ENCODE measurements around the gene ABHD12B. TPM values are rescaled to one million over a fixed set of nuclear protein-coding genes. Genes with fewer than 3 reads are reported as not detected.

ABHD12B gene
- total RNA-seq, 1 experiment from 2014 or later, result 51.0 TPM

- no peak overlapping the region; a peak in 1 of 7 replicates for H3K27ac Mint-ChIP-seq
- Histone ChIP-seq H4K8ac (replicated peaks; ENCODE audit: insufficient read length, low read depth, low read length) (no peak overlapping the region), H3K23me2 (ENCODE audit: insufficient read length, low read depth, low read length, poor library complexity, severe bottlenecking) (no peaks in the 10 kb centered on the region), H4K5ac (ENCODE audit: insufficient read length, low read depth, low read length) (no peak overlapping the region), H4K20me1 (ENCODE audit: control insufficient read depth, insufficient read depth, insufficient read length) (no peaks in the 10 kb centered on the region), H3K79me1 (ENCODE audit: insufficient read depth, low read depth, low read length, poor library complexity, severe bottlenecking) (no peaks in the 10 kb centered on the region), H2BK15ac (ENCODE audit: low read depth, low read length) (no peak overlapping the region), H3K23ac (ENCODE audit: insufficient read length, low read depth, low read length) (no peak overlapping the region), H3K9ac (ENCODE audit: extremely low read depth, insufficient read length, low read length) (no peak overlapping the region), H4K91ac (ENCODE audit: insufficient read length, low read depth, low read length) (no peak overlapping the region), H2AFZ (ENCODE audit: low read length) (no peak overlapping the region), H2AK5ac (ENCODE audit: insufficient read length, low read length) (no peak overlapping the region), H3K9me3 (ENCODE audit: control insufficient read depth, low read depth, low read length) (no peaks in the 10 kb centered on the region), H2BK120ac (ENCODE audit: low read depth, low read length, poor library complexity, severe bottlenecking) (no peak overlapping the region), H3K14ac (ENCODE audit: insufficient read depth, low read length) (no peak overlapping the region), H3K4me2 (ENCODE audit: insufficient read depth, insufficient read length, low read length) (no peak overlapping the region), H3K27ac (ENCODE audit: insufficient read length, low read depth, low read length) (no peak overlapping the region), H3K4ac (ENCODE audit: low read depth, low read length) (no peak overlapping the region), H2BK12ac (ENCODE audit: insufficient read length, low read depth, low read length) (no peak overlapping the region), H3K27me3 (ENCODE audit: insufficient read depth, low read length) (no peaks in the 10 kb centered on the region), H3K4me1 (ENCODE audit: insufficient read depth, low read length) (peaks cover 1% of the 10 kb centered on the region), H3K18ac (ENCODE audit: insufficient read length, low read depth, low read length) (no peak overlapping the region), H3T11ph (ENCODE audit: low read length) (no peak overlapping the region), H3K56ac (ENCODE audit: insufficient read length, low read depth, low read length) (no peak overlapping the region), H2BK20ac (ENCODE audit: low read depth, low read length, poor library complexity, severe bottlenecking) (no peak overlapping the region), H2BK5ac (ENCODE audit: insufficient read length, low read length) (no peak overlapping the region), H3K79me2 (ENCODE audit: insufficient read depth, low read length) (no peaks in the 10 kb centered on the region)
- H3K4me1 Mint-ChIP-seq, result peaks cover 15 to 24% of the 10 kb centered on the region in 2 experiments
- no peaks in the 10 kb centered on the region; a peak in 1 of 5 replicates for H3K9me3 Mint-ChIP-seq
- no peak for TF ChIP-seq CTCF (conservative IDR thresholded peaks at IDR 0.05)
- peaks cover 2% of the 10 kb centered on the region; the same call in 1 of the 2 replicates for H3K27me3 Mint-ChIP-seq (ENCODE audit: low read depth)
- WGBS (ENCODE audit: extremely low coverage, insufficient read length, low lambda C conversion rate), result no CpG with 5 or more reads among the region's 5 CpGs
- H3K4me3 Mint-ChIP-seq, result no peak overlapping the region; a peak in 1 of 5 replicates
- no peaks in the 10 kb centered on the region; a peak in 1 of 7 replicates for H3K36me3 Mint-ChIP-seq (ENCODE audit: insufficient read depth in 1 of 3, low read depth in 3 of 3)
- DNase-seq, result no peak
These were observed 15.2 kb upstream of the ABHD12B start for GRCh38 chr14:50856660-50857059.

All from H9 (cell line).